ENCODE results near the gene EPHB2.

Gene EPHB2

DNA sequence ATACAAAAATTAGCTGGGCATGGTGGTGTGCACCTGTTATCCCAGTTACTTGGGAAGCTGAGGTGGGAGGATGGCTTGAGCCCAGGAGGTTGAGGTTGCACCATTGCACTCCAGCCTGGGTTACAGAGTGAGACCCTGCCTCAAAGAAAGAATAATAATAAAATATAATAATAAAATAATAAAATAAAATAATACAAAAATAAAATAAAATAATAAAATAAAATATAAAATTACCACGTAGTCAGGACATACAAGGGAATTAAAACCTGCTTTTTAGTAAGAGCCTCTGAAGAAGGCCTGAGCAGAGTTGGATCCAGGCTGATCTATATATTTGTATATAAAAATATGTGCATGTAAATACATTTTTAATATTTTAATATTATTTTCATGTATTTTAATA, 41.7 kb downstream of the EPHB2 start:
- no peak for DNase-seq

DNA sequence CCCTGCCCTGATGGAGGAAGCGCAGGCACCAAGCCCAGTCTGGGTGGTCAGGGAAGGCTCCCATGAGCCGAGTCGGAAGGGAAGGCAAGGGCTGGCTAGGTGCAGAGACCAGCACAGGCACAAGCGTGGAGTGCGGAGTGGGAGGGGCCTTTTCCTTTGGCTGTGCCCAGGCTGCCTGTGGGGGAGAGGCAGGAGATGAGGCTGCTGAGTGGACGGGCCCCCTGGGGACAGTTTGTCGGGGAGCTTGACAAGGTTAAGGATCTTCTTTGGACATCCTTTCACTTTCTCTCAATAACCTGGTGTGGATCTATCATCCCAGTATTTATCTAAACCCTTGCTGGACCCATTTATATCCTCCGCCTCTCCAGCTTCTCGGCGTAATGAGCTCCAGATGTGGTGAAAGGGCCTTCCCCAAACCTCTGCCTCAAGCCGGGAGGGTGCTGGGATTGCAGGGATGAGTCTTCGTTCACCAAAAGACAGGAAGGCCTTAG, 42.9 kb downstream of the EPHB2 start:
- DNase-seq, result no peak

DNA sequence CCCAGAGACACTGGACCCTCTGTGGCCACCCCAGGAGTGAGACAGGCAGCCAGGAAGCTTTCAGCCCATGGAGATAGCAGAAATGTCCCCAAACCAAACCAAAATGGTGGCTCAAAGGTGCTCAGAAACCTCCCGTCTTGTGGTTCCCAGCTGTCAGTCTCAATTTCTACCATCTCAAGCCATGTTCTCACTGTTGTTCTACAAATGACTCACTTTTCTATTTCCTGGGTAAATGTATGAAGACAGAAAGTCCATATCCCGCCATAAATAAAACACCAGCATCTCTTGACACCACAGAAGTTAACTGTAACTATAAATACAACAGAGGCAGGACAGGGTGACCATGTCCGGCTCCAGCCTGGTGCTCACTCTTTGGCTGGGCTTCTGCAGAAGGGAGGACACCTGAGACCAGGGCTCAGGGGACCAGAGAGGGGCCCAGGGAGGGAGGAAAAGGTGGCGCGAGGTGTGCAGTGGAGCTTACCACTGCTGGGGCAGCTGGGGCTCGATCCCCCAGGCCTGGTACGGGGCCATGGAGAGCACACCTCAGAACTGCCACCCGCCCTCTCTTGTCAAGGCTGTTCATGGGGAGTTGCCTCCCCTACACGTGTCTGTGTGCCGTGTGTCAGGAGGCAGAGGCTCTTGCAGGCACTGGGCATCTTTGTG, 43.6 kb downstream of the EPHB2 start:
- DNase-seq, result no peak

DNA sequence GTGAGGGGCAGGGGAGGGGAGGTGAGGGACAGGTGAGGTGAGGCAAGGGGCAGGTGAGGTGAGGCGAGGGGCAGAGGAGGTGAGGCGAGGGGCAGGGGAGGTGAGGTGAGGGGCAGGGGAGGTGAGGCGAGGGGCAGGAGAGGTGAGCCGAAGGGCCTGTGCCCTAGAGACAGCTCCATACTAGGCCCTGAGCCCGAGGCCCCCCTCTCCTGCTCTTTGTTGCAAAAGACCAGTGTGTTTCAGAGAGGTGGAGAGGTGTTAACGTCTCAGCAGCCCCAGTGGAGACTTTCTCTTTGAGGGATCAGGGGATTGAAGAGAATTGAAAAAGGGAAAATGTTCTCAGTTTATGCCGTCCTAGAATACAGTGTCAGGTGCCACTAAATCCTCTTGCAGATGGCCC, 44.2 kb downstream of the EPHB2 start:
- no peak for DNase-seq

DNA sequence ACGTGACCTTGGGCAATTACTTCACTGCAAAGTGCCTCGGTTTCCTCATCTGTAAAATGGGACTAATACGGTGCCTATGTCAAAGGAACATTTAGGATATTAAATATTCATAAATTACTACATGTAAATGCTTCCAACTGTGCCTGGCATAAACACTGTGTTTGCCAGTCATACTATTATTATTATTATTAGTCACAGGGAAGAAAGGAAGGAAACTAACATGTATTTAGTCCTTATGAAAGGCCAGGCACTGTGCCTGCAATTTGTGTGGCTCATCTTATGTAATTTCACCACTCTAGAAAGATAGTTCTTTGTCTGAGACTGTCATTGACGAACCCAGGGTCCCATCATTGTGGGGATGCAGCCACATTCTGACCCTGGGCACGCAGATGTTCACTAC, 45.0 kb downstream of the EPHB2 start:
- DNase-seq, result no peak

DNA sequence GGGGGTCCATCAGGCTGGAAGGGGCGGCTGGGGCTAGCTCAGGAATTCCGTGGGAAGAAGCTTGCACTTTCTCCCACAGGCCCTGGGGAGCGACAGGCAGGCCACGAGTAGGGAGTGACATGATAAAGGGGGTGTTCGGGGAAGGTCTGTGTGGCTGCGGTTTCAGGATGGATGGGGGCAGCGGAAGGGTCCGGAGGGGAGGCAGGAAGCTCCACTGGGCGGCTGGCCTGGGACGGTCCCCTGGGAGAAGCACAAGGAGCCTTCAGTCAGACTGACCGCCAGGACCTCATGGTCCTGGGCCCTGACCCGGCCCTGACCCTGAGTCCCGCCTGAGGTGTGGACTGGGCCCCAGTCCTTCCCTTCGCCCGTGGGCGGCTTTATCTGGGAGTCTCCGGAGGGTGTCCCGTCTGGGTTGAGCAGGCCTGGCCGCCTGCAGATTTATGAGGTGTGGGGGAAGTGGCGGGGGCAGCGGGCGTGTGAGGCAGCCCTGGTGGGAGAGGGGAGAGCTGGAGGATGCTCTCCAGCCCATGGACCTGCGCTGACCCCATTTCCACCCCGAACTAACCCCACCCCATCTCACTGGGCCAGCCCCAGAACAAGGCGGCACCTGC, 45.6 kb downstream of the EPHB2 start:
- DNase-seq, result no peak

DNA sequence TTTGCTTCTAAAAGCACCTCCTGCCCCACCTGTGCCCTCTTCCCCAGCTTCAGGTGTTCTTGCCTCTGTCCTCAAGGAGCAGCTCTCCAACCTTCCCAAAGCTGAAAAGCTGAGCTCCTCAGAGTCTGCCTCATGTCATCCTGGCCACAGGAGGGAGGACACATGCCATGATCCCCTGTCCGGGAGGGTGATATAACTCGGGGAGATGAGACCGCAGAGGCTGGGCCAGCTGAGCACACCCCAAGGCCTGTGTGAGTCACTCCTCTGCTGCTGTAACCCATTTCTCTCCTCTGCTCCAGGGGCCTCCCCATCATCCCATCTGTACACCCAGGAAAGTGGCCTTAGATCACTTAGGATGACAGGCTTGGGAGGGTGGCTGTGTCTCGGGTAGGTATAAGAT, 49.8 kb downstream of the EPHB2 start:
- no peak for DNase-seq

DNA sequence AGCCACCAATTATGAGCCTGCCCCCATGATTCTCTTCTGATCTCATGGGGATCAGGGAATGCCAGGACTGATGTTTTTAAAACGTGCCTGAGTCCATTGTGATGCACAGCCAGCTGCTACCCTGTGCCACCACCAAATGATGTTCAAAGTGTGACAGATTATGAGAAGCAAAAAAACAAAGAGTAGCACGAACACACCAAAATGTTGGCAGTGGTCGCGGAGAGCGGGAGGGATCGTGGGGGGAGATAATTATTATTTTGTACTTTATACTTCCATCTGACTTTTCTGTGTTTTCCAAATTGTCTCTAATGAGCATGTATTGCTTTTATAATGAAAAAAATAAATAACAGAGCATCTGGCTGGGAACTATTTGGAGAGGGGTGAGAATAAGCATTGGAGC, 50.5 kb downstream of the EPHB2 start:
- no peak for DNase-seq

DNA sequence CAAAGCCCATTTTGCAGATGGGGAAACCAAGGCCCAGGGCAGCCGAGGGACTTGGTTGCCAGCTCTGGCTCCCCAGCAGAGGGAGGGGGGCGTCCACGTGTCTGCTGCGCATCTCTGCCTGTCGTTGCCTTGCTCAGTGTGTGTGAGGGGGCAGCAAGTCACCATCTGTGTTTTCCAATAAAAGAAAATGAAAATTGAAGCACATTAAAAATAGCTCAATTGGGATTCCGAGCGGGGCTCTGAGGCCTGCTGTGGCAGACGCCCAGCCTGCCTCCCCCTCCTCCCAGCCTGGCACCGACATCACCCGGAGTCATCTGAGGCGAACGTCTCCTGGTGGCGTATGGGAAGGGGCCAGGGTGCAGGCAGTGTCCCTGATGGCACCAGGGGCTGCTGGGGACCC, 51.2 kb downstream of the EPHB2 start:
- DNase-seq, result no peak

DNA sequence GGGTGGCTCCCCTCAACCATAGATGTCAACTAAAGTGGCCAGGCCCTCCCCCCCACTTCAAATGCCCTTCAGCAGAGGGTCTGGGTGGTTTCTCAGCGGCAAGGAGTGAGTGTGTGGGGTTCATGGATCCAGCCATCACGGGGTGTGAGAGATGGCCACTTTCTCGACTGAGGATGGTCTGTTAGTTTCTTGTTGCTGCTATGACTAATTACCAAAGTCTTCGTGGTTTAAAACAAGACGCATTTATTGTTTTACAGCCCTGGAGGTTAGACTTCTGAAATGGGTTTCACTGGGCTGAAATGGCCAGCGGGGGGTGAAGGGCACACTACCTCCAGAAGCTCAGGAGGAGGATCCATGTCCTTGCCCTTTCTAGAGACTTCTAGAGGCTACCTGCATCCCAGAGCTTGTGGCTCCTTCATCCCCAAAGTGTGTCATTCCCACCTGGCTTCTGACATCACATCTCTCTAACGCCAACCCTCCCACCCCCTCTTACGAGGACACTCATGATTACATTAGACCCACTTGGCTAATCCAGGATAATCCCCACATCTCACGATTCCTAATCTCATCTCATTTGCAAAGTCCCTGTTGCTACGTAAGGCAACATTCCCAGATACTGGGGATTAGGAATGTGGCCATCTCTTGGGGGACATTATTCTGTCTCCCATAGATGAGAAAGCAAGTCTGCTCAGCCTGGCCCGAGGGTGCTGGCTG, 53.0 kb downstream of the EPHB2 start:
- DNase-seq, result no peak

DNA sequence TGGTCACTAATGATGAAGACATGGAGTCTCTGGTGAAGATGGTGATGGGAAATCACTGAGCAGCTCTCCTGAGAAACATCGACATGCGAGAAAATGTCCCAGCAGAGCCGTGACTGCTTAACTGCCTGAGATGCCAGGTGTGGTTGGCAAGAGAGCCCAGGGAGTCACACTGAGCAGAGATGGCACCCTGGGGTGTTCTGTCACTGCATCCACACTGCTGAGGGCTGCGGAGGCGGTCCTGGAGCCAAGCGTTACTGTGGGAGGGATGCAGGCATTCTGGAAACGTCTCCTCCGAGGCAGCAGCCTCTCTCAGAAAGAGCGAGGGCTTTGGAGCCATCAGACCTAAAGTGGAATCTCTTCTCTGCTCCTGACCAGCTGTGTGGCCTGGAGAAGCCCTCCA, 57.2 kb downstream of the EPHB2 start:
- DNase-seq, result no peak

DNA sequence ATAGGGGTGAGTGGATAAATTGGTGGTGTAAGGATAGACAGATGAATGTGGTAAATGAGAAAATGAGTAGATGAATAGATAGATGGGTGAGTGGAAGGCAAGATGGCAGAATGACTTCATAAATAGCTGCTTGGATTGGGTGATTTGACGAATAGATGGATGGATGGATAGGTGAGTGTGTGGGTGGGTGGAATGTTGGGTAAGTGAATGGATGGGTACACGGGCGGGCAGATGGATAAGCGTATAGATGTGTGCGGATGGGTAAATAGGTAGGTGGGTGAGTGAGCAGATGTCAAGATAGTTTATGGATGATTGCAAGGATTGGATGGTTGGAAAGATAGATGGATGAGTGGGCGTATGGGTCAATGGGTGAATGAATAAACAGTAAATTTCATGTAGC, 59.3 kb downstream of the EPHB2 start:
- no peak for DNase-seq

DNA sequence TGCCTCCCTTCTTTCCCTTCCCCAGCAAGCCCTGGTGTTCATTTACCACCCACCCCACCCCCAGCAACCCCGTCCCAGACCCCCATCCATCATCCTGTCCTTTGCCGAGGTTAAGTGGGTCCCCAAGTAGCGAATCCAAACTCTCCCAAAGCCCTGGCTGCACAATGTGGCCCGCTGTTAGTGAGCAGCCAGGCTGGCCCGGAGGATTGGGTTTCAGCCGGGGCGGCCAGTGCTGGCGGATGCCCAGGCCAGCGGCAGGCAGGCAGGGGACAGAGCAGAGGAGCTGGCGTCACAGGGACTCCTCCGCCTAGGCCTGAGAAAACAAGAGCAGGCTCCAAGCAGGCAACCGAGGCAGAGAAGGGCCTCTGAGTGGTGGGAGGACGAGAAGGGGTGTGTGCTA, 61.4 kb downstream of the EPHB2 start:
- no peak for DNase-seq

DNA sequence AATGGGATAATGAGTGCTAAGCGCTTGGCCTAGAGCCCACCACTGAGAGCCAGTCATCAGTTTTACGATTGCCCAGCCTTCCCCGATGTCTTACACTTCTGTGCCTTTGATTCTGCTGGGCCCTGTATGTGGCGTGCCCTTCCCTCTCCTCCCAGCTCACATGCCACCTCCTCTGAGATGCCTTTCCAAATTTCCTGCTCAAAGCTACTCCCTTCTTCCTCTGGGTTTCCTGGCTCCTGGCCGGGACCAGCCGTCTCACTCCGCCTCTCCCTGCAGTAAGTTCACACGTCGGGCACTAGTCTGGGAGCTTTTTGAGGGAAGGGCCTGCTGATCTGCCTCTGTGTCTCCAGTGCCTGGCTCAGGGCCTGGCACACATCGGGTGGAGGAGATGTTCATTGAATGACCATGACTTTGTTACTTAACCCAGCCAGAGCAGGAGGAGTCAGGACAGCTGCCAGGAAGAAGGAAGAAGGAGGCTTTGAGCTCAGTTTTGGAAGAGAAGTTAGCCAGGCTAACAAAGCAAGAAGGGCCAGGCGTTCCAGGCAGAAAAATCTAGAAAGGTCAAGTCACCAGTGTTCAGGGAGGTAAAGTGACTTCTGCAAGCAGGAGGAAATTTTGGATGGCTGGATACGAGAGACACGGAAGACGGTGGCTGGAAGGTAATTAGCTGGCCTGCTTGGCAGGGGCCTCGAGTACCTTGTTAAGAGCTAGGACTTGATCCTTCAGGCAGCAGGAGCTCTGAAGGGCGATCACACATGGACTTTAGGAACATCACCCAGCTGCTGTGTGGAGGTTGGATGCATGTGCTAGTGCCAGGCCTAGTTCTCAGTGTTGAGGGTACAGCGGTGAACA, 63.6 kb downstream of the EPHB2 start:
- no peak for DNase-seq

DNA sequence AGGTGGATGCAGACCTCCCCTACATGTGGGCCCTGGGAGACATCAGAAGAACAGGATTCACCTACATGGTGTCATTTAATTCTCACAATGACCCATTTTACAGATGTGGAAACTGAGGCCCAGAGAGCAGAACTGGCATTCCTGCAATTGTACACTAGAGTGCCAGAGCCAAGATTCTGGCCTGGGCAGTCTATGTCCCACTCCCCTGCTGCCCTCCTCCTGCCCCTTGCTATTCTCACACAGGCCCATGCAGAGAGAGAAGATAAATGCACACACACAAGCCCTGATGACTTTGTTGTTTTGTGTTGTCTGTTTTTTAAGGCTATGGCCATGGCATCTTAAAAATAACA, 64.2 kb downstream of the EPHB2 start:
- no peak for DNase-seq

DNA sequence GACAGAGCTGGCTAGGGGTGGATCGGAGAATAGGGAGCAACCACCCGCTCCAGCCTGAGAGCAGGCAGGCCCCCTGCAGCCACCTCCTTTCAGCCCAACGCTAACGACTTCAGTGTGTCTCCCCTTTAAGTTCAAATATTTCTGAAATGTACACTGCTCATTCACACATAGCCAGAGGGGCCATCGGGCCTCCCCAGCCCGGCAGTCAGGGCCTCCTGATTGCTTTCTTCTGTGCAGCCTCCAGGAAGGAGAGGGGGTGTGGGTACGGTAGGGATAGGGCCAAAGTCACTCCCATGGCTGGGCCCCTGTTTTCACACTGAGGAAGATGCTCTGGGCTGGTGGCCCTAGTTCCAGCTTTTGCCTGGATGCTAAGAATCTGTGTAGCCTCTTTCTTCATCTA, 64.8 kb downstream of the EPHB2 start:
- DNase-seq, result no peak

DNA sequence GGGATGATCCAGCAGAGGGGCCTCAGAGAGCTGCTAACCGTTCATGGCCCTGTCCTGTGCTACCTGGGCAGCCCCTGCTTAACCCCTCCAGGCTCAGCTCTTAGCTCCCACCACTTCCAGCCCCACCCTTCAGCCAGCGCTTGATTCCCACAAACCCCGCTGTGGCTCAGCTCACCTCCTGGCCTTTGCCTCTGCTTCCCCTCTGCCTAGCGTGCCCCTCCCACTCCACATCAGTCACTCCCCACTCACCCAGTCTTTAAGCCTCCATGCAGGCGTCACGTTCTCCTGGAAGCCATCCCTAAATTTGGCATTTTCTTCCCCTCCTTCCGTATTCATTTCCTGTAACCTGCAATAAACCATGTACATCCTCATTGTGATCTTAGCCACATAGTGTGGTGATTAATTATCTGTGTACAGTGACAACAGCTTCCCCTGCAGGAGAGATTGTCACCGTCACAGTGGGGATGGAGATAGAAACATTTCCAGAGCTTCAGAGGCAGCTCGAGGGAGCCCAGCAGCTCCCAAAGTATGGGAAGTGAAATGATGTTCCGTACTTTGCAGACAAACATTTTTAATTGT, 65.5 kb downstream of the EPHB2 start:
- no peak for DNase-seq

DNA sequence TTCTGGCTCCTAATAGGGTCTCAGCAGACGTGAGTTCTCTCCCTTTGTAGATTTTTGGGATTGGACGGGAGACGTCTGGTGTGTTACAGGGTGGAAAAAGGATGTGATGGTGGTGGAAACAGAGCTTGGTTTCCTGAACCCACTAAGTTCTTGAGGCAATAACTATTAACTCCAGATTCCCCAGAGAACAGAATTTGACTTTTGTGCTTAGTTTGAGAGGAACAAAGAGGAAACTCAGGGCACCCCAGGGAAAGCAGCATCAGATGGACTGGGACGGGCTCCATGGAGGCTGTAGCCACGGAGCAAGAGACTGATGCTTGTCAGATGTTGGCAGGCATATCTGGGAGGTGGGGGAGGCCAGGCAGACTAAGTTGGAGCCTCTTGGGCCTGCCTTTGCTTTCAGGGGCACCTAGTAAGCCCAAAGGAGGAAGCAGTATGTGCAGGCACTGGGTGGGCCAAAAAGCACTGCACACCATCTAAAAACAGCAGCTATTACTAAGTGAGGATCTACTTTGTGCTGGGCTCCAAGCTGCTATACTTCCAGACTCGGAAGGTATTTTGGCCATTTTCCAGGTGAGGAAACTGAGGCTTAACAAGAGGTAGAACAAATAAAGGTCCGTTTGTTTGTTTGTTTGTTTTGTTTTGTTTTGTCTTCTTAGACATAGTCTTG, 66.9 kb downstream of the EPHB2 start:
- no peak for DNase-seq

DNA sequence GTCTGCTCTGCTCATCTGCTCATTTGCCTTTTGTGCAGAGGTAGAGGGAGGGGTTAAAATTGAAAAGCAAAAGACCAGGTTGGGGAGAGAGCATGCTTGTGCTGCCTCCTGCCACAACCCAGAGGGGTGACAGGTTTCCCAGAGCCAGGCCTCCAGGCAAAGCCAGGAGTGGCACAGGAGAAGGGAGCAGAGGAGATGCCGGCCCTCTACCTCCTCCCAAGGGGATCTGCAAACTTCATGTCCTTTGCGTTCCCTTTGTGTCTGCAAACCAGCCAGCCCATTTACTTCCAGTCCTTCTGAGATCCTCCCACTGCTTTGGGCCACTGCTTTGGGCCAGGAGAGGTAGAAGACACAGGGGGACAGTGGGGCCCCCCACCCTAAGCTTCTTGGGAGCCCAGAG, 67.8 kb downstream of the EPHB2 start:
- DNase-seq, result no peak

DNA sequence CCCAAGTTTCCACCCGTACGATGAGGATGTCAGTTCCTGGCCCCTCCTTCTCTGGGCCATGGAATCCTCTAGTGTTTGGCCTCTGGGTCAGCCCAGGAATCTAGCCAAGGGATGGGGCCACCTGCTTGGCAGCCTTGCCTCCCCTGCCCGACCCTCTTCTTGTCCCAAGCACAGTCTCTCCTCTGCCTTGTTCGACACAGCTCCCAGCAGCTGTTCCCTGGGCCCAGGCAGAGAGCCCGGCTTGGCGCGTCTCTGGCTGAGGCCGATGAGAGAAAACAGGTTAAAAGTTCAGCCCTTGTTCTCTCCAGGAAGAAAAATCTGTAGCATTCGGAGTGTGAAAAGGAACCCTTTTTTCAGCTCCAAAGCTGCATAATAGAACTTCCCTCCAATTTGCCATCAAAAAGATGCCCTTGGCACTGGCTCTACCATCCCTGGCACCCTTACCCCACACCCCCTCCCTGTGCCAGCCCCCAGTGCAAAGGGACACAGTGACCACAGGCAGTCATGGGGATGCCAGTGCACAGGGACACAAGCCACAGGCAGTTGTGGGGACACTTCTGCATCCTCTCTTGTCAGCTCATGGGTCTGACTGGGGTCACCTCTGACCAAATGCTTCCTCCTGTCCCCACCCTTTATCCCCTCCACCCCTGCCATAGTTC, 68.4 kb downstream of the EPHB2 start:
- DNase-seq, result no peak

DNA sequence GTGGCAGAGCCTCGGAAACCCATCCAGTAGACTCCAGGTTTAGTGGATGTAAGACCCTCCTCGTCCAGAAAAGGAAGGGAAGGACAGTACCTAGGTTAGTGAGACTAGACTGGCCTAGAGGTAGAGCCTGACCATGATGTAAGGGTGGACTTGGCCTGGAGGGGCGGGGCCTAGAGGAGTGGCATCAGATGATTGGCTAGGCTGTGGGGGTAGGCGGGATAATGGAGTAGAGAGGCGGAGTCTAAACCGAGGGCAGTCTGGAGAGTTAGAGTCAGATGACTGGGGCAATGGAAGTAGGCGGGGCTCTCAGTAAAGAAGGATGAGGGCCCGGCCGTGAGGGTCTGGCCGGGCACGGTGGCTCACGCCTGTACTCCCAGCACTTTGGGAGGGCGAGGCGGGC, 70.1 kb downstream of the EPHB2 start:
- DNase-seq, result no peak

DNA sequence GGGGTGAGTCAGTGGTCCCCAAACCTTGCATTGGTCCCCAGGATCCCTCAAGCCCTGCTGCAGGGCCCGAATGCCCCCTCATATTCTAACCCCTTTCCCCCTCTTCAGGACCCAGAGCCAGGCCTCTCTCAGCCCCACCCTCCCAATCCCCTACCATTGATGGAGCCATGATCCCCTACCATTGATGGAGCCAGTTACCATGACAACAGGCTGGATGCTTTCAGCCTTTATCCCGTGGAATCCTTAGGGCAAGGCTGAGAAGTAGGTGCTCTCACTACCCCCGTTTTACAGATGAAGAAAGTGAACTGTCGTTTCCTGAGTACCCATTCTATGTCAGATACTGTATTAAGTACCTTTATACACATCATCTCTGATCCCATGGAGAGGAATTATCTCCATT, 70.8 kb downstream of the EPHB2 start:
- no peak for DNase-seq
